Transverse colon (tissue), 3 donors: ENCODE data around the gene ZNF652.

Experiments used
- POLR2A ChIP-seq: fragments of 450-650 bp; IDR thresholded peaks from one replicate; pipeline ENCODE4 v1.6.1; 2016; ENCODE audit warnings: antibody characterized with exemption, mild to moderate bottlenecking, moderate library complexity
- TF ChIP-seq, protein P1 (sequence below), 5 experiments: fragments of 200-600 bp in 3 of 5; fragments of 450-650 bp in 2 of 5; sonication (generic) in 3 of 5; IDR thresholded peaks; 1 replicate in 2 of 5; 2 replicates in 3 of 5; pipeline ENCODE4 v1.5.1; 2016 to 2017; ENCODE audit warnings: antibody characterized with exemption in 5 of 5, inconsistent platforms in 3 of 5, mild to moderate bottlenecking in 2 of 5, moderate library complexity in 1 of 5

- TF ChIP-seq, protein P1, sequence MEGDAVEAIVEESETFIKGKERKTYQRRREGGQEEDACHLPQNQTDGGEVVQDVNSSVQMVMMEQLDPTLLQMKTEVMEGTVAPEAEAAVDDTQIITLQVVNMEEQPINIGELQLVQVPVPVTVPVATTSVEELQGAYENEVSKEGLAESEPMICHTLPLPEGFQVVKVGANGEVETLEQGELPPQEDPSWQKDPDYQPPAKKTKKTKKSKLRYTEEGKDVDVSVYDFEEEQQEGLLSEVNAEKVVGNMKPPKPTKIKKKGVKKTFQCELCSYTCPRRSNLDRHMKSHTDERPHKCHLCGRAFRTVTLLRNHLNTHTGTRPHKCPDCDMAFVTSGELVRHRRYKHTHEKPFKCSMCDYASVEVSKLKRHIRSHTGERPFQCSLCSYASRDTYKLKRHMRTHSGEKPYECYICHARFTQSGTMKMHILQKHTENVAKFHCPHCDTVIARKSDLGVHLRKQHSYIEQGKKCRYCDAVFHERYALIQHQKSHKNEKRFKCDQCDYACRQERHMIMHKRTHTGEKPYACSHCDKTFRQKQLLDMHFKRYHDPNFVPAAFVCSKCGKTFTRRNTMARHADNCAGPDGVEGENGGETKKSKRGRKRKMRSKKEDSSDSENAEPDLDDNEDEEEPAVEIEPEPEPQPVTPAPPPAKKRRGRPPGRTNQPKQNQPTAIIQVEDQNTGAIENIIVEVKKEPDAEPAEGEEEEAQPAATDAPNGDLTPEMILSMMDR (IDR thresholded peaks at IDR 0.05): no peak
- TF ChIP-seq POLR2A: no peak
These were observed 73.7 kb downstream of the ZNF652 start for GRCh38 chr17:49288388-49288787.
